Adipose tissue (tissue), 3 donors: ENCODE measurements around the gene PHAX. TPM values are rescaled to one million over a fixed set of nuclear protein-coding genes. Genes with fewer than 3 reads are reported as not detected.
"Not testable (repeated sequence)": the region's sequence is repeated elsewhere in the genome, so short reads cannot be mapped to it uniquely, and the experiment has no call there.

Experiments
- H3K27ac ChIP-seq: one replicate; pipeline ENCODE4 v1.5.1; 2013; ENCODE audit warnings: low read depth, low read length
- WGBS, 3 donors: extraction: QIAGEN DNeasy Blood & Tissue Kit; methylation state at CpG; one replicate each; pipeline ENCODE4 v1.1.7; 2013; 5-methylcytosine and 5-hydroxymethylcytosine counted together
- polyA plus RNA-seq, 3 donors: library from polyadenylated mRNA; stranded (reverse); fragments of 200-250 nt; gene quantifications; one replicate each; pipeline ENCODE4 v1.2.3, GENCODE V29; 2013
- donor health status: healthy with polysubstance abuse.
- donor health status: Bipolar disorder and iron deficiency.
- donor health status: healthy.

The PHAX gene, protein sequence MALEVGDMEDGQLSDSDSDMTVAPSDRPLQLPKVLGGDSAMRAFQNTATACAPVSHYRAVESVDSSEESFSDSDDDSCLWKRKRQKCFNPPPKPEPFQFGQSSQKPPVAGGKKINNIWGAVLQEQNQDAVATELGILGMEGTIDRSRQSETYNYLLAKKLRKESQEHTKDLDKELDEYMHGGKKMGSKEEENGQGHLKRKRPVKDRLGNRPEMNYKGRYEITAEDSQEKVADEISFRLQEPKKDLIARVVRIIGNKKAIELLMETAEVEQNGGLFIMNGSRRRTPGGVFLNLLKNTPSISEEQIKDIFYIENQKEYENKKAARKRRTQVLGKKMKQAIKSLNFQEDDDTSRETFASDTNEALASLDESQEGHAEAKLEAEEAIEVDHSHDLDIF
- polyA plus RNA-seq, result 10 to 100 TPM; 10.4 to 25.8 (median 18.1) TPM

- peak within 1 kb of the TSS; percentile 44 for H3K27ac ChIP-seq
- 2 to 3% (median 2%) methylated on average over 71 to 79 of the region's 79 CpGs for WGBS, 3 donors
Observed at GRCh38 chr5:126600631-126601511, at the start of gene PHAX. PHAX (plus strand) TSS chr5:126600947; CDS start chr5:126600963, 16 bp downstream.

DNA sequence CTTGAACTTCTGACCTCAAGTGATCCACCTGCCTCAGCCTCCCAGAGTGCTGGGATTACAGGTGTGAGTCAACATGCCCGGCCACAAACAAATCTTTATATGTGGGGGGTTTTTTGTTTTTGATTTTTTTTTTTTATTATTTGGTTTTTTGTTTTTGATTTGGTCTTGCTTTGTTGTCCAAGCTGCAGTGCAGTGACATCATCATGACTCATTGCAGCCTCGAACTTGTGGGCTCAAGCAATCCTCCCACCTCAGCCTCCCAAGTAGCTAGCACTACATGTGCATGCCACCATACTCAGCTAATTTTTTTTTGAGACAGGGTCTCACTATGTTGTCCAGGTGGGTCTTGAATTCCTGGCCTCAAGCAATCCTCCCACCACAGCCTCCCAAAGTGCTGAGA, 48.1 kb upstream of the PHAX start:
- 91 to 98% (median 91%) methylated on average over 2 of the region's 2 CpGs for WGBS, 3 donors
- no peak overlapping the region for H3K27ac ChIP-seq

GRCh38 chr5:126555101-126555500, 45.6 kb upstream of the PHAX start:
- WGBS, 3 donors, result 93 to 95% (median 94%) methylated on average over 9 of the region's 9 CpGs

GRCh38 chr5:126561908-126562307, 38.8 kb upstream of the PHAX start:
- WGBS, 3 donors, result 81 to 94% (median 85%) methylated on average over 1 of the region's 1 CpG
- no peak overlapping the region for H3K27ac ChIP-seq

More at GRCh38 chr5:126555101-126555500, 45.6 kb upstream of the PHAX start:
- H3K27ac ChIP-seq, result not testable (repeated sequence)

DNA sequence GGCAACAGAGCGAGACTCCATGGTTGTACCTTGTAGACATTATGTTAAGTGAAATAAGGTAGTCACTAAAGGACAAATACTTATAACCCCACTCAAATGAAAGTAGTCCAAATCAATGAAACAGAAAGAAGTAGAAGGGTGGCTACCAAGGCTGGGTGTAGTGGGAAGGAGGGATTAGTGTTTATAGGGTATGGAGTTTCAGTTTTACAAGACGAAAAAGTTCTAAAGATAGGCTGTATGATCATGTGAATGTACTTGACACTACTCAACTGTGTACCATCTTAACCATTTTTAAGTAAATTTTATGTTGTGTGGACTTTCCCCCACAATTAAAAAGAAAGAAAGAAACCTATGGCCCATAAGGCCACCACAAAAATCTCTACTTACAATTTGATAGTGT, 37.9 kb upstream of the PHAX start:
- no peak overlapping the region for H3K27ac ChIP-seq
- 87 to 96% (median 95%) methylated on average over 2 of the region's 2 CpGs for WGBS, 3 donors

GRCh38 chr5:126568206-126568755, 32.5 kb upstream of the PHAX start:
- no peak overlapping the region for H3K27ac ChIP-seq
- 93 to 98% (median 97%) methylated on average over 4 of the region's 4 CpGs for WGBS, 3 donors

- H3K27ac ChIP-seq, result no peak overlapping the region
- 92 to 94% (median 93%) methylated on average over 10 of the region's 10 CpGs for WGBS, 3 donors
Observed at GRCh38 chr5:126575644-126576043, 25.1 kb upstream of the PHAX start.

DNA sequence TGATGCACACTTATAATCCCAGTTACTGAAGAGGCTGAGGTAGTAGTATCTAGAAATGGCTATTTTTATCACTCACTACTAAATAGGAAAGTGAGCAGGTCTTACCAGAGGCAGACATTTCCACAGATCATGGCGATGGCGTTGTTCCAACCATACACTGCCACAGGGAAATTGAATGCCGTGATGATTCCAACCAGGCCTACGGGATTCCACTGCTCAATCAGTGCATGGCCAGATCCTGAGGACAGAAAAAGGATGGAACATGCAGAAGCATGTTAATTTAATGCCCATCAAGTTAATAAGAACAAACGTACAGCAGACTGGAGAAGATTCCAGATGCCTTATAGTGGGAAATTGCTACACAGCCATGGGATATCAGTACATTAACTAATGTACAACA, 23.8 kb upstream of the PHAX start:
- no peak overlapping the region for H3K27ac ChIP-seq

DNA sequence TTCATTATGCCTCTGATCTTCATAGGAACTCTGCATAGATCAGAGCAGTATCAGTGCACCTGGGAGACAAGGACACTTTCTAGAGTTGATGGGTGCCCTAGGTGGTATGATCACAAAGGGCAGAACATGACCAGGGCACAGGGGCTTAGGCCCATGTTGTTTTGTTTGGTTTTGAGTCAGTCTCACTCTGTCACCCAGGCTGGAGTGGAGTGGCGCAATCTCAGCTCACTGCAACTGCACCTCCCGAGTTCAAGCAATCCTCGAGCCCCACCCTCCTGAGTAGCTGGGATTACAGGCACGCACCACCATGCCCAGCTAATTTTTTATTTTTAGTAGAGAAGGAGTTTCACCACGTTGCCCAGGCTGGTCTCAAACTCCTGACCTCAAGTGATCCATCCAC, 23.3 kb upstream of the PHAX start:
- WGBS, 3 donors, result 86 to 96% (median 91%) methylated on average over 5 of the region's 5 CpGs

More for the DNA sequence above, 23.8 kb upstream of the PHAX start:
- 85 to 92% (median 90%) methylated on average over 5 of the region's 5 CpGs for WGBS, 3 donors

DNA sequence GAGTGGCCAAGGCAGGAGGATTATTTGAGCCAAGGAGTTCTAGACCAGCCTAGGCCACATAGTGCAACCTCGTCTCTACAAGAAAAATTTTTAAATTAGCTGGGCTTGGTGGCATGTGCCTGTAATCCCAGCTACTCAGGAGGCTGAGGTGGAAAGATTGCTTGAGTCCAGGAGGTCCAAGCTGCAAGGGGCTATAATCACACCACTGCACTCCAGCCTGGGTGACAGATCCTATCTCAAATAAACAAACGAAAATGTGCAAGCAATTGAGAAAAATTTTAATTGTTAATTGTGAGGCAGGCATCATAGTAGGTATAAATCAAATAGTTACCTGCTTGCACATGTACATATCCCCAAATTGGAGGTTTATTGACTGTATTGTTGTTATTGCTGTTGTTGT, 21.0 kb upstream of the PHAX start:
- 89 to 94% (median 93%) methylated on average over 2 of the region's 2 CpGs for WGBS, 3 donors
- H3K27ac ChIP-seq, result no peak overlapping the region

More for the DNA sequence above, 23.3 kb upstream of the PHAX start:
- no peak overlapping the region for H3K27ac ChIP-seq

DNA sequence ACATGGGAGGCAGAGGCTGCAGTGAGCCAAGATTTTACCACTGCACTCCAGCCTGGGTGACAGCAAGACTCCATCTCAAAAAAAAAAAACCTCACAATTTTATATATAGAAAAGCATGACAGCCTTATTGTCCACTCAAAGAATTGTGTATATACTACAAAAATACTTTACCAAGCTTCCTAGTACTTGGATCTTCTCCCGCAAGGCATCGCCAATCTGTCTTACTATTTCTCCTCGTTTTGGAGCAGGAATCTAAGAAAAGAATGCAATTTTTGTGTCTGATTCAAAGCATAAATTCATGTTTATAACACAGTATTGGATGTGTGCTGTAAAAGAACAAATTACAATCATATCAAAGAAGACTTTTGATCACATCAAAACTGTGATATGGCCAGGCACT, 17.0 kb upstream of the PHAX start:
- 90 to 97% (median 92%) methylated on average over 3 of the region's 3 CpGs for WGBS, 3 donors
- H3K27ac ChIP-seq, result no peak overlapping the region

GRCh38 chr5:126587551-126588390, 13.0 kb upstream of the PHAX start:
- 67 to 83% (median 81%) methylated on average over 9 of the region's 9 CpGs for WGBS, 3 donors

GRCh38 chr5:126589536-126590297, 11.0 kb upstream of the PHAX start:
- 97 to 99% (median 97%) methylated on average over 28 of the region's 28 CpGs for WGBS, 3 donors

More at GRCh38 chr5:126587551-126588390, 13.0 kb upstream of the PHAX start:
- no peak overlapping the region for H3K27ac ChIP-seq

GRCh38 chr5:126591549-126591948, 9.2 kb upstream of the PHAX start:
- no peak overlapping the region for H3K27ac ChIP-seq
- 95 to 100% (median 97%) methylated on average over 1 of the region's 1 CpG for WGBS, 3 donors

More at GRCh38 chr5:126589536-126590297, 11.0 kb upstream of the PHAX start:
- H3K27ac ChIP-seq, result no peak overlapping the region

DNA sequence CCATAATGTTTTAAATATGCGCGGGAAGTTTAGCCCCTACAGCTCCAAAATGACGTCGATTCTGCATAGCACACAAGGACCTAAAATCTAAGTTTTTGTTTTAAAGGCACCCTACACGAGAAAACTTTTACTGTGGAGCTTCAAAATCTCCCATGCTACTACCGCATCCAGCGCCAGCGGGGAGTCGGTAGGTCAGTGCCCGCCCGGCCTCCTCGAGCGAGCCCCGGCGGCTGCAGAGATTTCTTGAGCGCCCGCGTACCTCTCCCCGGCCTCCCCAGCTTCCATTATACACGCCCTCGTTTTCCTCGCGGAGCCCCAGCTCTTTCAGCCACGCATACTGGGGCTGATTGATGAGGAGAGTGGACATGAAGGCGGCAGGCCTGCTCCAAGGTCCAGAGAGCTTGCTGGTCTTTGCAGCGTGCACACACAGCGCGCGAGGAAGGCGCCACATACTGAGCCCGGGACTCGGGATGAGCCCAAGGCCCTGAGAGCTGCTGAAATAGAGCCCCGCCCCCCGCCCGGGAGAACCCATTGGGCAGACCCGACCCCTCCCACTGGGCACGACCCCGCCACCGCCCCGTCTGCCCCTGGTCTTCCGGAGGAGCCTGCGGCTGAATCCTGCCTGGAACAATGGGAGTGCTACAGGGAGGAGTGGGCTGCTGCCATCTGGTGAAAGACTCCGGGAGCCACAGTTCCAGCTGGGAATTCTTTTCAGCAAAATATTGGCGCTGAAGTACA, 5.8 kb upstream of the PHAX start, which contains the start of gene ALDH7A1:
ALDH7A1 (minus strand) TSS at position 472 of the 738 bp plus-strand sequence; CDS start at position 451, 21 bp downstream.
- WGBS, 3 donors, result 0 to 1% (median 0%) methylated on average over 44 of the region's 44 CpGs
- no peak within 1 kb of the TSS for H3K27ac ChIP-seq

DNA sequence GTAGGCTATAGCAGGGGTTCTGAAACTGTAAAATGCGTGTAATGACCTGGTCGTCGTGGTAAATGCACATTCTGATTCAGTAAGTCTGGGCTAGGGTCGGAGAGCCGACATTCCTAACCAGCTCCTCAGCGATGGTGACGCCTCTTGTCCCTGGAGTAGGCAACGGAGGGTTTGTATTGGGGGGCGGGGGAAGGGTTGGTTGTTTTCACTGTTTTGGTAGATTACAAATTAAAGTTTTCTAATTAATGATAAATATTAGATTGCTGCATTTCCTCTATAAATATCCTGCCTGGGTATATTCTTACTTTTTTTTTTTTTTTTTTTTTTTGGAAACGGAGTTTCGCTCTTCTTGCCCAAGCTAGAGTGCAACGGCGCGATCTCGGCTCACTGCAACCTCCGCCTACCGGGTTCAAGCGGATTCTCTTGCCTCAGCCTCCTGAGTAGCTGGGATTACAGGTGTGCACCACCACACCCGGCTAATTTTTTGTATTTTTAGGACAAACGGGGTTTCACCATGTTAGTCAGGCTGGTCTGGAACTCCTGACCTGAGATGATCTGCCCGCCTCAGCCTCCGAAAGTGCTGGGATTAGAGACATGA, 5.2 kb upstream of the PHAX start:
- H3K27ac ChIP-seq, result no peak overlapping the region
- 58 to 61% (median 60%) methylated on average over 22 of the region's 22 CpGs for WGBS, 3 donors
